Hematopoietic multipotent progenitor cell treated with erythropoietin and hydrocortisone succinate and interleukin-3 and kit ligand, for 17 days (in vitro differentiated cells): ENCODE data around the gene LAMA2.
A peak's percentile ranks its signal among the peaks of the same experiment; 100 is the strongest.

Experiments used
- DNase-seq: peaks from one replicate; pipeline ENCODE4 v3.0.0-alpha.2; 2015; ENCODE audit warnings: low spot score

Gene LAMA2

DNA sequence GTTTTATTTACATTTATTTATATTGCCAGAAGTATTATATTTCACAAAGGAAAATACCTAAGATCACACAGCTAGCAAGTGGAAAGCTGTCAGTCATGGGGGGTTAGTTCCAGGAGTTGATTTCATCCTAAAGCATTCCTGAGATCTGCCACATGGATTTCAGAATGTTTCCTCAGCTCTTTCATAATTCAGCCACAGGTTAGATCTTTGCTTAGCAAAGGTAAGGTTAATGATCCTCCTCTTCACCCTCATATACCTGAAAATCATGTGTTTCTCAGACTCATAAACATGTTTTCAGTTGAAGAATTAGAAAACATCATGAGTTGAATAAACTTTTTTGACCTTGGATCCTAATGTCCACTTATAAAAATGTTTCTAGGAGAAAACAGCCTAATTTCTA, 611.6 kb downstream of the LAMA2 start:
- no peak for DNase-seq

DNA sequence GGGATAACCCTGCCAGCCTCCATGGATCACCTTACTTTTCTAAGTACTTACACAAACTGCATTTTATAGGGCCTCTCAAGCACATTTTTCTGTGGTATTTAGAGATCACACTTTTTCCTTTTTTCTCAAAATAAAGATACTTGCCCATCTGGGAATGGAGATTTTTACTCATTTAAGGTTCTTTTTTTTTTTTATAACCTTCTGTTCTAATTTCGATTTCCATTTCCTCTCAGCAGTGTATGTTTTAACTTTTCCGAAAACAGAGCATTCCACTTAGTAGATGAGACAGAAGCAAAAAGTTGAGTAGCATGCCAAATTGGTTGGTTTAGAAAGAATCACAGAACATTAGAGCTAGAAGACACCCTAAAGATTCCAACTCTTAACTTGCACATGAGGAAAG, 612.7 kb downstream of the LAMA2 start:
- no peak for DNase-seq

DNA sequence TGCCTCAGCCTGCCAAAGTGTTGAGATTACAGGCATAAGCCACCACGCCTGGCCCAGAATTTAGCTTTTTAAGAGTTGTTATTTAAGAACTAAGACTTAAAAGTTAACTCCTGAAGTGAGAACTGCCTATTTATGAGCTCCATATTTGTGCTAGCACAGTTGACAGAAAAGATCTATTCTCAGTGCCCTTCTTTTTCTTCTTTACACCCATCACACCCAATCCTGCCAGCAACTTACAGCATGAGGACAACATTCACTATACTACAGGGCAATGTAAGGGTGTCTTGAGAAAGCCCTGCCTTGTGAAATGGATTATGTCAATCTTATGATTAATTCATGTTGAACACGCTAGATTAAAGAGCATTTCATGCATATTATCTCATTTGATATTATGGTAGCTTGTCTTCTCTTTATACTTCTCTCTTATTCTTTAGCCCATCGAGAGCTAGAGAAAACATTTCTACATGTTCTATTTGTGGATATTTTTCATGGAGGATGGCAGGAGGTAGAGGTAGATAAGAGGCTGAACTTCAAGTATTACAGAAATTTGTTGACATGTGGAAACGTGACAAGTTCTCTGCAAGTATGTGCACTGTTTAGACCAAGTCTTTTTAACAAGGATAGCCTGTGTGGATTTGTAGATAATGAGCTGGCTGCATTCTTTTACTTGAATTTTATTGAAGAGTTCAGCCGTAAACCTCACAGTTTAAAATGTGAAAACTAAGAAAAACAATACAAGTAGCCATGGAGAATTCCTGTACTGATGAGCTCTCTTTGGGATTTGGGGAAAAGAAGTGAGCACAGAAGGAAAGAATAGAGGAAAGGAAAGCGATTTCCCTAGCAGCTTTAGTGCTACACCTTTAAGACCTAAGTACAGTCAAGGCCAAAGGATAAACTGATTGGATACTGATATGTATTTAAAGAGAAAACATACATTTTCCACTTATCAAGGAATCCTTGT, 614.8 kb downstream of the LAMA2 start:
- DNase-seq = peak; percentile 11

DNA sequence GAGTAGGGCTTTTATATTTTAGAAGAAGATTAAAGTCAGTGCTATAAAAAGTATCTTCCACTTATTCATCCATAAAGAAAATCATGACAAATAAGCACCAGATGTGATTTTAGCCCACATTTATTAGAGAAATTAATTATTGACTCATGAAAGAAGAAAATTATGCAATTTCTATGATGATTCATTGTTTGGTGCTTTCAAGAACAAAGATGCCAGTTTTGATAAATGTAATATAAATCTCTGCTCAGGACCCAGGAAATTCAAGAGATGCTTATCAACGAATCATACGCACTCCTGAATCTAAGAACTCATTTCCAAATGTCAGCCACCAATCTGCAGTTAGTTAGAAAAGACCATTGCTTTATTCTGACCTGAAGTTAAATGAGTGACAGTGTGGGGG, 615.6 kb downstream of the LAMA2 start:
- DNase-seq = peak; percentile 6

DNA sequence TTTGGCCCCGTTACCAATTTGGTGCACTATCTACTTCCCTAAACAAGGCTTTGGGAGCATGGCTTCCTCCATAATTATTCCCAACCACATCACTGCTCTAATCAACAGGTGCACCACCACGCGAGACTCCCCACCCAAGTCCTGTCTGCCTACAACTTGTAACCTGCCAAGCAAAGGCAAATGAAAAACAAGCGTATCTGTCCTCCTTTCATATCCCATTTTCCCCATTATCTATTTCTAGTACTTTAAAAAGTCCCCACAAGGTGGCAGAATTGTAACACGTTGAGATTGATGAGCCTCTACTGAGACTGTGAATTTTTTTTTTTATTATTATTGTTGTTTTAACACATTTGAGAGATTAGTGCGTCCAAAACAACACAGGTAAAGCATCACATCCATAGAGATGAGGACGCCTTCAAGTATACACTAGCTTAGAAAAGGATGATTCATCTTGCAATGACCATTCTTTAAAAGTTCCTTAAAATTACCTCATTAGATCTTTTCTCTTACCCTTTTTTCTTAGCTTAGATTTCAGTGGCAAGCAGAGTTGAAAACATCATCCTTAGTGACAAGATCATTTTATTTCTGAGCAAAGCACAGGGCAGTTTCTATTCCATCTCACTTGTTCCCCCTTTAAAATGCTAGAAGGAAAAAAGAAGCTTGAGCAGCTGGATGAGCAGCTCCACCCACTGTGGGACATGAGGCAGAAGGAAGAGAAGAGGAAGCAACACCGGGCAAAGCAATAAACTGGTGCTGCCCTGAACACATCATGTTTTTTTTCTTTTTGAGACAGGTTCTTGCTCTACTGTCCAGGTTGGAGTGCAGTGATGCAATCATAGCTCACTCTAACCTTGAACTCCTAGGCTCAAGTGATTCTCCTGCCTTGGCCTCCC, 616.3 kb downstream of the LAMA2 start:
- DNase-seq = peak; percentile 78

DNA sequence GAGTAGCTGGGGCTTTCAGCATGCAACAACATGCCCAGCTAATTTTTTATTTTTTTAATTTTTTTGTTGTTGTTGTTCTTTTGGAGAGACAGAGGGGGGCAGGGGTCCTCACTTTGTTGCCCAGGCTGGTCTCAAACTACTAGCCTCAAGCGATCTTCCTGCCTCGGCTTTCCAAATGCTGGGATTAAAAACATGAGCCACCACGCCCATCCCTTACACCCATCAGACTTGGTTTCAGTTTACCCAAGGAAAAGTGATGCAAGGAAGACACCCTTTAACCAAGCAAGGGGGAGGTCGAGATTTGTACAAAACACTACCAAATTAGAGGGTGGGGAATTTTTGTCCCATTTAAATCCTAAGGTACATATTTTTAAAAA, 616.9 kb downstream of the LAMA2 start:
- DNase-seq = peak; percentile 17

DNA sequence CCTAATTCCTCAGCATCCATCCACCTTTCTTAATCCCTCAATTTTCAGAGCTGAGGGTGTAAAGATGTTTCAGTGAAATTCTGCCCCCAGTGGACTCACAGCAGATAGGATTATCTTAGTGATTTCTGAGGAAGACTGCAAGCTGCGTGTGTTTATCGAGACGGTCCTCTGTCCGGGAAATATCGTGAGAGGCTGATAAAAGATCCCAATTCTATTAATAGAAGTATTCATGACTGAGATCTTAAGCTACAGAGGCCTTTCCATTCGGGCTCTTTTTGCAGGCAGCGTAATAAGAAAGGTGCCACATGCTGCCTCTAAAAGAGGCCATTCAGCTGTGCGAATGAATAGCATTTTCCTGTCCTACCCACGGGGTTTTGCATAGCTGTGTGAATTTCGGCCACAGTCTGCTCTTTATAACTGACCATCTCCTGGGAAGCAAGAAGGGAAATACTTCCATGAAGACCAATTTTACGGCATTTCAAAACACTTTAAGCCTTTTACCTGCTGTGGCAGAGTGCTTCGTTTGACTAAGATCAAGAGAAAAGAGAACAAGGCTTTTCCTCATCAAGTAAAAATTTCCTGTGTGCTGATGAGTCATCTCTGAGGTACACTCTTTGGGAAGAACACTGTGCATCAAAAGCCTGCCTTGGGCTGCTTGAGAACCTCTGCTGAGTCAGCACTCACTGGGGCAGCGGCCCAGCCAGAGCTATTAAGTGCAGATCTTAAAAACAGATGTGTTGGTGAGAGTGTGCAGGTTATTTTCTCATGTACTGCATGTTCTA, 618.2 kb downstream of the LAMA2 start:
- DNase-seq = peak; percentile 79

DNA sequence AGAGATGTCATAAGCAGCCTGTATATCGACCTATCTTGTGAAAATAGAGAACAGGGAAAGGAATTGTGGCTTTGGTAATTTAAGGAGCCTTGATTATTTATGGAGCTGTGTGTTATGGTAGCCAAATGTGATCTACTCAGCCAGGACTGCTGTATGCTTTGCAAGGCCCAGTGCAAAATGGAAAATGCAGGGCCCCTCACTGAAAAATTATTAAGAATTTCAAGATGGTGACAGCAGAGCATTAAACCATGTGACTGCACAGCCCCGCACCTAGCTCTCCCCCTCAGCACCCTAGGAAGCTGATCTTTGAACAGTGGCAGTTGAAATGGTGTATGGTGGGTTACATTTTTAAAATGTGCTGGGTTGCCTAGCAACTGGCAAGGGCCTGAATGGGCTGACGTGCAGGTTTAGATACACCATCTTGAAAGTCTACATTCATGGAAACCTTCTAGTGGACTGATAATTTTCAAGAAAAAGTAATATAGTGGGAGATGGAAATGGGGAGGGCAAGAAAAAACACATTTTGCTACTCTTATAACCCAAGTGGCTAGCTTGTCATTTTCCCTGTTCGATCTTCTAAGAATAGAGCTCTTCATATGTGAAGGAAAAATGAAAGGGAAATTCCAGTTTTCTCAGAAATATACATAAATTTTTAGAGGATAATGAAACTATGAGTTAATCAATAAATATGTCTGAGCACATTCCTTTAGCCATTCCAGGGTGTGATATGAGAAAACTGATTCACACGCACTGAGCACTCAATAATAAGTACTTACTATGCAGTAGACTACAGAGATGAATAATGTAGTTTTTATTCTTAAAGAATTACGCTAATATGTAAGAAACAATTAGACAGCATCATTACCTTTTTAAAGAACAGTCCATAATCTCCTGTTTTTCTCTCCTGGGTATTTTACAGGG, 619.1 kb downstream of the LAMA2 start:
- no peak for DNase-seq

DNA sequence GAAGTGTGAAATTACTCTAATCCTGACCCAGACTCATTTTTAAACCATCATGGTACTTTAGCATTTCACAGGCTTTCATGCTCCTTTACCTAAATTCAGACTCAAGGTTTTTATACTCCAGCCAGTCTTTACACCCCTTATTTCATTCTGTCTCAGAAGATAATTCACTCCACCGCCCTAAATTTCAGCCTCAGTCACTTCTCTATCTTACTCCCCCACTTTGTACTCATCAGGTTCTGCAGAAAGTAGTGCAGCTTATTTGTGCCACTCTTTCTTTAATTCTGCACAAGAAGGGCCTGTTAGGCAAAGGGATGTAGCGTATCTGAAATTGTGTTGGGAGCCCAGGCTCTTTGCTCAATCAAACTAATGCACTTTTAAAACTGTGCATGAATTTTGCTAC, 621.5 kb downstream of the LAMA2 start:
- DNase-seq = no peak

DNA sequence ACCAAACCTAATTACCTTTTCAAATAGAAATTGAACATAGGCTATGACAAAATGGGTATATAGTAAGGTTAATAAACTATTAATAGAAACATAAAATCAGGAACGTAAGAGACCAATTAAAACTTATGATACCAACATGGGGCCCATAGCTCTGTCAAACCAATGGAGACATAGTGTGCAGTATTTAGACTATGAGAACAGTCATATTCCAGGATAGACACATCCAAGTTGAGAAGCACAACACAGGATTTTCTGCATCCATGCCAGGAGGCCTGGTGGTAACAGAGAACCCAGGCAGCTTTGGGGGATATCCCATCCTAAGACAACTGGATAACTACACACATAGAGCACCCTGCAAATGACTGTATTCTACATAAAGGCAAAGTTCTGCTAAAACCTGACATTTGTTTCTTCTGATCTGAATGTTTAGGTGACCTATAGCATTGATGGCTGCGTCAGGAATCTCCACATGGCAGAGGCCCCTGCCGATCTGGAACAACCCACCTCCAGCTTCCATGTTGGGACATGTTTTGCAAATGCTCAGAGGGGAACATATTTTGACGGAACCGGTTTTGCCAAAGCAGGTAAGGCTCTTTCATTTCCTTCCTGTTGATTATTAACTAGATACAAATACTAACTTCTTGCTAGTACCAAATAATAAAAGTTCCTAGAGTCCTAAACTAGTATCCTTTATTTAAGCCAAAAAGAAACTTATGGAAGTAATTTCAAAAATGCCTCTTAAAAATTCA, 624.3 kb downstream of the LAMA2 start:
- peak; percentile 7 for DNase-seq

DNA sequence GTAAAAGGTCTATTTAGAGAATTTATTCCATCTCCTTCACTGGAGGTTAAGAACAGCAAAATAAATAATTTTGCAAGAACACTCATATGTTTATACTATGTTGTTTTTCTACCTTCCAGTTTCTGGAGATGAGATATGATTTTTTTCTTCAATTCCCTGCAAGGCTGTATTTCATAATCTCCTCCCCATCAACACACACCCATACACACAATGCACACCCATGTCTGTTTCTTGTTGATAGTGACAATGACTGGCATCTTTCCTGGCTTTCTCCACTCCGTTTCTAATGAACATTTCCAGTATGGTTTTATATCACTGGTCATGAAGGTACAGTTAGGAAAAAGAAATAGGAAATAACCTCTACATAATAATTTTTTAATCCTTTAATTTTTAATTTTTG, 624.9 kb downstream of the LAMA2 start:
- DNase-seq = peak; percentile 55

DNA sequence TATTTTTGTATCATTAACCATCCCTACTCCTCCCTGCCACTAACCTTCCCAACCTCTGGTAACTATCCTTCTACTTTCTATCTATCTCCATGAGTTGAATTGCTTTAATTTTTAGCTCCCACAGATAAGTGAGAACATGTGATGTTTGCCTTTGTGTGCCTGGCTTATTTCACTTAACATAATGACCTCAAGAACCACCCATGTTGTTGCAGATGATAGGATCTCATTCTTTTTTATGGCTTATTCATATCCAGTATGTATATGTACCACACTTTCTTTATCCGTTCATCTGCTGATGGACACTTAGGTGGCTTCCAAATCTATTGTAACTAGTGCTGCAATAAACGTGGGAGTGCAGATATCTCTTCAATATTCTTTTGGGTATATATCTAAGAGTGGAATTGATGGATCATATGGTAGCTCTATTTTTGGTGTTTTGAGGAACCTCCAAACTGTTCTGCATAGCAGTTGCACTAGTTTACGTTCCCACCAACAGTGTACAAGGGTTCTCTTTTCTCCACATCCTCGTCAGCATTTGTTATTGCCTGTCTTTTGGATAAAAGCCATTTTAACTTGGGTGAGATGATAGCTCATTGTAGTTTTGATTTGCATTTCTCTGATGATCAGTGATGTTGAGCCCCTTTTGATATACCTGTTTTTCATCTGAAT, 625.7 kb downstream of the LAMA2 start:
- DNase-seq = peak; percentile 9

DNA sequence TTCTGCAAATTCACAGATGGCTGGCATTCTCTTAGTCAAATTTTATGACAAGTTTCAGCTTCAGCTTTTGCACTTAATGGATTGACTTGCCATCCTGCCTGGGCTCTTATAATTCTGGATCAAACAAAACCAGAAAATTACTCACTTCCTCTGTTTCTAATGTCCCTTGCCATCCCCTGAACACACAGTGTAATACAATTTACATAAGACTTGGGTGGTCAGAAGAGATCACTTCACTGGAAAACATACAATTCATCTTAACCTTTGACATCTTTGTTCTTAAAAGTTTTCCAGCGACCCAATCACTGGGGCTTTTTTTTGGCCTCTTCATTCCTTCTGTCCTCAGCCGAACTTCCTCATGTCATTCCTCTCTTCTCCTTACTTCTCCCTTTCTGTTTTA, 628.0 kb downstream of the LAMA2 start:
- DNase-seq = no peak

DNA sequence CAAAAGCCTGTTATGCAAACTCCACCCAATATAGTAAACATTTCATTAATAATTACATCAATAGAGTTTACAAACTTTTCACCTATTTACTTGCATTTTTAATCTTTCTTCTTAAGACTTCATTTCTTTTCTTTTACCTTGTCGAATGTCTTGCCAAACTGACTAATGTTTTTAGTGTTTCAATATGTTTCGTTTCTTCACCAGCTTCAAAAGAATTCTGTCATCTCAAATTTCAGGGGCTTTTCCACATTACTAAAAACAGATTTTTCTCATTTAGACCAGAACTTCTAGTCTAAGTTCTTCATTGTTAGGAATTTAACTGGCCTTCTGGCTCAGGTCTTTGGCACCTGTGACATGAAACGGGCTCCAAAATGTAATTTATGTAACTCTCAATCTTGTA, 630.5 kb downstream of the LAMA2 start:
- DNase-seq = no peak

DNA sequence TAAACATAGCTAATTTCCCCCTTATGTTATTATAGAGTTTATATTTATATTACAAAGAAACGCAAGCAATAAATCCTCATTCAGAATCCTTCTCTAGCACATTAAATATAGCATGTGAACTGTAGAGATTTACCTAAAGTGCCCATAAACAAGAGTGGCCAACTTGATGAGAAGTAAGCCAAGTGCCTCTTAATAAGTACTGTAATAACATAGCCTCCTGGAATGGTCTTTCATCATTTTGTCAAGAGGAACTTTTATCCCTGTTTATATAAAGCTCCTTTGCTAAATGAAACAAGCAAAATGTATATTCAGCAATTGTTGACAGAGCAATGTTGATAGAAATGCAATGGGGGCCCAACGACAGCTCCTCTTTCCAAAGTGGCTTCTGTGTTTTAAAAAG, 632.1 kb downstream of the LAMA2 start:
- DNase-seq = no peak

DNA sequence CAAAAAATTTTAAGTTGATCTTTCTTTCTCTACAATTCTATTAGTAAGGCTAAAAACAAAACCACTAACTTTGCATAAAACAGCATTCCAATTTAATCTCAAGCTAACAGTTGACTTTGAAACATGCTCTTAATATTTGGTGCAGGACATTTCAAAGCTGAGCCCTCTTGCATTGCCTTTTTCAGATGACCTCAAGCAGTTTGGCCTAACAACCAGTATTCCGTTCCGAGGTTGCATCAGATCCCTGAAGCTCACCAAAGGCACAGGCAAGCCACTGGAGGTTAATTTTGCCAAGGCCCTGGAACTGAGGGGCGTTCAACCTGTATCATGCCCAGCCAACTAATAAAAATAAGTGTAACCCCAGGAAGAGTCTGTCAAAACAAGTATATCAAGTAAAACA, 633.1 kb downstream of the LAMA2 start:
- no peak for DNase-seq

DNA sequence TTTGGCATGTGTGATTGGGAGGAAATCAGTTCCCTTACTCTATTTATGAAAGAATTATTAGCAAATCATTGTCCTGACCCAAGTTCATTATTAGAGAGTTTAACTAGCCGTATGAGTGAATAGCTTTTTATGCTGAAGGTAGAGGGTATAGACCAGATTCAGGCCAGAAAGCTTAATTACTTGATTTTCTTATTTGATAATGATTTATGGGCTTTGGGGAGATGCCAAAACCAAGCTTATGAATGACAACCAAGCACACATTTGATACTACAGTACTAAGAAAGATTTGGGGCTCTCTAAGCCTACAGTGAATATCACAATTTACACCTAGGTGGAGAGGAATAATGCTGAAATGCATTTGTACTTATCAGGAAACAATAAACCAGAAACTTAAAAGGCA, 633.8 kb downstream of the LAMA2 start:
- DNase-seq = no peak

DNA sequence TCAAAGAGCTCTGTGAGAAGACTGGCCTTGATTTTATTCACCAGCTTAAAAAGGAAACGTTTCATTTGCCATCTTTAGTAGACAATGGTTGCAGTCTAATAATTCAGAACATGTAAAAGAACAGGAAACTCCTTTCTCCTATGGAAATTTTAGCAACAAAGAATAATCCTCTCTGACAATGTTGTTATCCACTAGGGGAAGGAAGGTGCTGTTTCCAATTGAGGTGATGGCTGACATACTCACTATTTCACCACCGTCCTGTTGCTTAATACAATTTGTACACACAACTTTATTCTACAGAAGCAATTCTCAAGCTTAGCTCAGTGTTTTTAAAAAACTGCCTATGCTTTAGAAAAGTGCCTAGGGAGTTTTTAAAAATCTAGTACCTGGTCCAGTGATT, 634.4 kb downstream of the LAMA2 start:
- no peak for DNase-seq

DNA sequence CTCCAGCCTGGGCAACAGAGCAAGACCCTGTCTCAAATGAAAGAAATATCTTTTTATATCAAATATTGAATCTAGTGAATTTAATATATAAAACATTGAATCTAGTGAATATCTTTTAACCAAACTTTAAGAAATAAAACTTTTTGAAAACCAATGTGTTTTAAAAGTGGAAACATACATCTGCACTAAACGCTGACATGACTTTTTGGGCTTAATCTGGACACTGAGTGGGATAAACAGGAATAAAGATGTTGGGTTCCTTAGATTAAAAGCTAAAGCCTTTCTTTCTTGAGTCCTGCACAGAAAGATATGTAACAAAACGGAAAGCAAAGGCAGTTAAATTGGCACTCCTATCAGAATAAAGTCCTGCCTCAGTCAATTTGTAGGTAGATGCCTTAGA, 636.8 kb downstream of the LAMA2 start:
- no peak for DNase-seq

DNA sequence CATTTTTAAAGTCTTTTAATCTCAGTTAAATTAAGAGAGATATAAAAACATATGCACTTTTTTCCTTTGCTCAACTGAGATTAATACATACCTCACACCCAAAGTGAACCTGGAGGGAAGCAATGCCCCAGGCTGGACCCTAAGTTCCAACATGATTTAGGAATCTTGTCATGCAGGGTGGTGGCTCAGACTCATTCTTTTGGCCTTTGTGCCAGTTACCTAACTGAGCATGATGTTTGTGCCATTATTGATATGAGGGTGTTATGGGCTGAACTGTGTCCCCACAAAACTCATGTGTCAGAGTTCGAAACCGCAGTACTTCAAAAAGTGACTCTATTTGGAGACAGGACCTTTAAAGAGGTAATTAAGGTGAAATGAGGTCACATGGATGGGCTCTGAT, 639.0 kb downstream of the LAMA2 start:
- DNase-seq = no peak
